Measurements from ENCODE around the gene ZFAND4. TPM values are rescaled to one million over a fixed set of nuclear protein-coding genes. Genes with fewer than 3 reads are reported as not detected.

ZFAND4 gene
- total RNA-seq, 4 donors from 2014 or later, result 10.4 to 33.0 (median 16.2) TPM

DNA sequence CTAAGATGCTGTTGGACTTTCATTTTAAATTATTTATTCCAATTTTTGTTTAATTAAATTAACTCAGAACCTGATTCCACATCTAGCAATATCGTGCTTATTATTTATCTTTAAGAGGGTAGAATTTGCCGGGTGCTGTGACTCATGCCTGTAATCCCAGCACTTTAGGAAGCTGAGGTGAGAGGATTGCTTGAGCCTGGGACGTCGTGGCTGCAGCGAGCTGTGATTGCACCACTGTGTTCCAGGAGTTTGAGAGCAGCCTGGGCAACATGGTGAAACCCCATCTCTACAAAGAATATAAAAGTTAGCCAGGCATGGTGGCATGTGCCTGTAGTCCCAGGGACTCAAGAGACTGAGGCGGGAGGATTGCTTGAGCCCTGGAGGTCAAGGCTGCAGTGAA is 47.8 kb downstream of the ZFAND4 start:
- no peak overlapping the region for H3K27ac ChIP-seq
- no peak for DNase-seq
- TF ChIP-seq, protein P1, sequence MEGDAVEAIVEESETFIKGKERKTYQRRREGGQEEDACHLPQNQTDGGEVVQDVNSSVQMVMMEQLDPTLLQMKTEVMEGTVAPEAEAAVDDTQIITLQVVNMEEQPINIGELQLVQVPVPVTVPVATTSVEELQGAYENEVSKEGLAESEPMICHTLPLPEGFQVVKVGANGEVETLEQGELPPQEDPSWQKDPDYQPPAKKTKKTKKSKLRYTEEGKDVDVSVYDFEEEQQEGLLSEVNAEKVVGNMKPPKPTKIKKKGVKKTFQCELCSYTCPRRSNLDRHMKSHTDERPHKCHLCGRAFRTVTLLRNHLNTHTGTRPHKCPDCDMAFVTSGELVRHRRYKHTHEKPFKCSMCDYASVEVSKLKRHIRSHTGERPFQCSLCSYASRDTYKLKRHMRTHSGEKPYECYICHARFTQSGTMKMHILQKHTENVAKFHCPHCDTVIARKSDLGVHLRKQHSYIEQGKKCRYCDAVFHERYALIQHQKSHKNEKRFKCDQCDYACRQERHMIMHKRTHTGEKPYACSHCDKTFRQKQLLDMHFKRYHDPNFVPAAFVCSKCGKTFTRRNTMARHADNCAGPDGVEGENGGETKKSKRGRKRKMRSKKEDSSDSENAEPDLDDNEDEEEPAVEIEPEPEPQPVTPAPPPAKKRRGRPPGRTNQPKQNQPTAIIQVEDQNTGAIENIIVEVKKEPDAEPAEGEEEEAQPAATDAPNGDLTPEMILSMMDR (IDR thresholded peaks at IDR 0.05), result no peak
- no peak for TF ChIP-seq POLR2A (IDR thresholded peaks at IDR 0.05)
- no peaks in the 10 kb centered on the region for H3K4me1 ChIP-seq
- H3K9me3 ChIP-seq, result no peaks in the 10 kb centered on the region
- H3K4me3 ChIP-seq, result no peak overlapping the region
- peaks cover 0 to 13% (median 0%) of the 10 kb centered on the region in 3 donors for H3K36me3 ChIP-seq
- H3K27me3 ChIP-seq, result no peaks in the 10 kb centered on the region

DNA sequence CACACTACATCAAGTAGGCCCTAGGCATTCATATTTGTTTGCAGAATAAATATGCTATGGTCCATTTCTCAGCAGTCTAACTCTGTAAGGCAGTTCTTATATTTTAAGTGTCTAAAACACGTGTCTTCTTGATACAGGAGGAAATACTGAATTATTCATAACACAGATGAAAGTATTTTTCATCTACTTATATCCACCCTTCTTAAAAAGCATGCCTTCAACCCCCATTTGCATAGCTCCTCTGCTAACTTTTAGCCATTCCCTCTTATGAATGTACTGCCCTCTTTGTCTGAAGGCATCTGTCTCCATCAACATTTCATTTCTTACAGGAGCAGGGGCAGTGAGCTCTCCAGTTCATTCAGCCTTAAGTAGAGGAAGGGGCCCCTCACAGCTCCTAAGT is 57.7 kb downstream of the ZFAND4 start:
- no peaks in the 10 kb centered on the region for H3K27me3 ChIP-seq
- no peaks in the 10 kb centered on the region for H3K4me1 ChIP-seq
- no peaks in the 10 kb centered on the region for H3K9me3 ChIP-seq
- DNase-seq, result no peak
- H3K27ac ChIP-seq, result no peak overlapping the region
- TF ChIP-seq POLR2A (IDR thresholded peaks at IDR 0.05), result no peak
- TF ChIP-seq, protein P1 (IDR thresholded peaks at IDR 0.05), result no peak
- no peak overlapping the region for H3K4me3 ChIP-seq
- H3K36me3 ChIP-seq, result peaks cover 0 to 3% (median 0%) of the 10 kb centered on the region in 3 donors

DNA sequence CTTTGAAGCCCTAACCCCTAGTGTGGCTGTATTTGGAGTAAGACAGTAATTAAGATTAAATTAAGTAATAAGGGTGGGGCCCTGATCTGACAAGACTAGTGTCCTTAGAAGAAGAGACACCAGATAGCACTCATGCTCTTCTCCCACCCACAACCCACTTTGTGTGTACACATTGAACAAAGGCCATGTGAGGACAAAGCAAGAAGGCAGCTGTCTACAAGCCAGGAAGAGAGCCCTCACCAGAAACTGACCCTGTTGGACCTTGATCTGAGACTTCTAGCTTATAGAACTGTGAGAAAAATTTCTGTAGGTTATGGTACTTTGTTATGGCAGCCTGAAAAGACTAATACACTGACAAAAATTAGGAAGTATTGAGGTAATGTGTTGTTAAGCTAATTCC is 59.8 kb downstream of the ZFAND4 start:
- no peak for TF ChIP-seq POLR2A (IDR thresholded peaks at IDR 0.05)
- TF ChIP-seq, protein P1 (IDR thresholded peaks at IDR 0.05), result no peak
- Histone ChIP-seq H3K27me3 (no peaks in the 10 kb centered on the region), H3K27ac (no peak overlapping the region), H3K9me3 (no peaks in the 10 kb centered on the region), H3K4me3 (no peak overlapping the region), H3K4me1 (no peaks in the 10 kb centered on the region), H3K36me3 (peaks cover 0 to 3% (median 0%) of the 10 kb centered on the region in 3 donors)
- no peak for DNase-seq

DNA sequence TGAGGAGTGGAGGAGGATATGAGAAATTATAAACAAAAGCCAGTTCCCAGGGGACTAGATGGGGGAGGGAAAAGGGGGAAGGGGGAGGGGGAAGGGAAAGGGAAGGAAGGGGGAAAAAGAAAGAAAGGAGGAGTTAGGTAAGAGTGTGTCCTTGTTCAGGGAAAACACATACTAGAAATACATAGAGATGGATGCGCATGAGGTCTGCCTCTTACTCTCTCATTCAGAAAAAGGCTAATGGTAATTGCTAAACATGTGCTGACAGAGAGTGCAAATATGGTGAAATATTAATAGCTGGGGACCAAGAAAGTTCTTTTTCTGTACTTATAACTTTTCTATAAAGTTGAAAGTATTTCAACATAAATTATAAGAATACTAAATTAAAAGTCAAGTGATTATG is 64.5 kb downstream of the ZFAND4 start:
- Histone ChIP-seq H3K36me3 (no peaks in the 10 kb centered on the region), H3K4me1 (no peaks in the 10 kb centered on the region), H3K27ac (no peak overlapping the region), H3K4me3 (no peak overlapping the region), H3K27me3 (no peaks in the 10 kb centered on the region), H3K9me3 (no peaks in the 10 kb centered on the region)
- TF ChIP-seq, protein P1 (IDR thresholded peaks at IDR 0.05), result no peak
- TF ChIP-seq POLR2A (IDR thresholded peaks at IDR 0.05), result no peak
- no peak for DNase-seq

DNA sequence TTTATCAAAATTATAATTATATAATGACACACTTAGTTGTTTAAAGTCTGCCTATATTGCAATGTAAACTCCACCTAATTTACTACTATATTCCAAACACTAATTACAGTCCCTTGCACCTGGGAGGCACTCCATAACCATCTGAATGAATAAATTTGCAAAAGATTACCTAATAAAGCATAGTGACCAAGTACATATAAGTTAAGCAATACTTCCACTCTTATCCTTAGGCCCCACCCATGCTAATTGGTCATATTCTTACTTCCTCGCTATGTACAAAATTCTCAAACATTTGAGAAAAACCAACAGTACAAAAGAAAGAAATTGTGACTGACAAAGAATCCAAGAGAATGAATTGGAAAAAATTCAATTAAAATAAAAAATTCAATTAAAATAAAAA is 65.3 kb downstream of the ZFAND4 start:
- H3K4me3 ChIP-seq, result no peak overlapping the region

More for the DNA sequence above, 65.3 kb downstream of the ZFAND4 start:
- H3K9me3 ChIP-seq, result no peaks in the 10 kb centered on the region
- no peak overlapping the region for H3K27ac ChIP-seq
- DNase-seq, result no peak
- no peaks in the 10 kb centered on the region for H3K4me1 ChIP-seq
- no peaks in the 10 kb centered on the region for H3K27me3 ChIP-seq
- H3K36me3 ChIP-seq, result no peaks in the 10 kb centered on the region
- TF ChIP-seq, protein P1 (IDR thresholded peaks at IDR 0.05), result no peak
- no peak for TF ChIP-seq POLR2A (IDR thresholded peaks at IDR 0.05)
